Measurements from ENCODE around the gene ZNF641.
A peak's percentile ranks its signal among the peaks of the same experiment; 100 is the strongest.

Gene ZNF641

DNA sequence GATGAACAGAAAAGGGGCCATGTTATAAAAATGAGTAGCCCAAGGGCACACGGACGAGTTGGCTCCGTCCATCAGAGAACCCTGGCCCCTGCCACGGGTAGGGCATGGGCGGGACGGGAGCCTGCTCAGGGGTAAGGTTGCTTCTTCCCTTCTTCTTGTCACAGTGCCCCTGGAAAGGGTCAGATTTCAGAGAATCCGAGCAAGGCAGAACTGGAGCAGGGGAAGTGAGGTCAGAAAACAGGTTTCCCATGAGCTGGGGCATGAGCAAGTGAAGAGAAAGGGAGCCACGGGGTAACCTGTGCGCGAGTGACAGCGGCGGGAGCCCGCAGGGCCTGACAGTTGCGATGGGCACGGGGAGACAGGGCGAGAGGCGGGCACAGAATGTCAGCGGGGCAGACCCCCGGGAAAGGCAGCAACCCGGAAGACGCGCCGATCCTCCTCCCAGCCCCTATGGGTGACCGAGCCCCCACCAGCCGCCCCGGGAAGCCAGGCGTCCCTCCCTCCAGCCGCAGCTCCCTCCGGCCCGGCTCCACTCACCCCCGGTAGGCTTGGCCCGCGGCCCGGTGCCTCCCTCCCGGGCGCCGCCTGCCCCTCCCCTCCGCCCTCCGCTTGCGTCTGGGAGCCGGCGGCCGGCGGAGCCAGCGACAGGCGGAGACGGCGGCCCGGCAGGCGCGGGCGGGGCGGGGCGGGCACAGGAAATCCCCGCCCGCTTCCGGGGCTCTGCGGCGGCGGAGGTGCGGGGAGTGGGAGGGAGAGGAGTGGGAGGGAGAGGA, at the start of gene ZNF641:
Gene ZNF641 (minus strand): TSS at position 671 of the 773 bp plus-strand sequence. CDS start 2,829 bp downstream, outside the sequence.
- peak; percentile 85 for DNase-seq

DNA sequence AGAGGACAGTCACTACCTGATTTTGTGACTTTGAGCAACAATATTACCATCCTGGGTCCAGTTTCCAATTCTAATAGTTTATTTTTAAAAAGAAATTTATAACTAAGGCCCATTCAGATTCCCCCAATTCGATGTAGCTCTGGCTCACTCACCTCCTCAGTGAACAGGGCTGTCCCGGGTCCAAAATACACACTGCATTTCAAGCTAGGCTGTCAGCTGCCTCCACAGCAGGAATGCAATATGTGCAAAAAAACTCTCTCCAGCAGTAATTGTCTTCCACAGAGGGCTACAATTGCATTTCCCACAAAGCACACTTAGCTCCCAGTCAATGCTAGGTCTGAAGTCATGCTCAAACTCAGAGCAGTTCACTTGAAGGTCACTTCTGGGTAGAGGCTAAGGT, 39.3 kb upstream of the ZNF641 start:
- DNase-seq, result no peak

- no peak for DNase-seq
Measured at GRCh38 chr12:48389409-48389808, 38.7 kb upstream of the ZNF641 start.

DNA sequence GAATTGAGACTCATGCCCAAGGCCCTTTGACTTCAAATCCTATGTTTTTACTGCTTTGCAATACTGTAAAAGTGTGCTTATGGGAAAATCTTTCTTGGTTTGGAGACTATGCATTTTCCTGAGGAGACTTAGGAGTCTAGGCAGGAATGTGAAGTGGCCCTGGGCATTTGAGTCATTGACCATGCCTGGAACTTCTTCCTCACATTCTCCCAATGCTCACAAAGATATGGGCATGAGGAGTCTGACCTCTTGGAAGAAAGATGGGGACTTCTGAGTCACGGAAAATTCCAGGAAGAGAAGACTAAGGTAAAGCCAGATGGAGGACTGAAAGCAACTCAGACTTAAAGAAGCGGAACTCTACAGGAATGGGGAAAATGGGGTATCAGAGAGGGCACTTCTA, 38.2 kb upstream of the ZNF641 start:
- DNase-seq, result no peak

GRCh38 chr12:48388460-48388859, 37.7 kb upstream of the ZNF641 start:
- DNase-seq, result no peak

DNA sequence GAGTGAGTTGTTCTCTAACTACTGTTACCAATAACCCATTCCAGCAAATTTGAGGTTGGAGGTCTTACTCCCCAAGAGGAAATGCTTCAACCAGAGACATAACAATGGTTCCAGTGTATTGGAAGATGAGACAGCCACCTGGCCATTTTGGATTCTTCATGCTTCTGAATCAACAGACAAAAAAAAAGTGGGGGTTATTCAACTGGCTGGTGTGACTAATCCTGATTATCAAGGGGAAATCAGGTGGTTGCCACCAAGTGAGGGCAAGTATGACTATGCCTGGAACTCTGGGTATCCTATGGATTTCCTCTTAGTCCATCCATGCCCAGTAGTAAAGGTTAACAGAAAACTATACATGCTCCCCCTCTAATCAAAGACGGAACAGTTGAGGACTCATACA, 29.9 kb upstream of the ZNF641 start:
- DNase-seq, result no peak

- DNase-seq, result no peak
Measured at GRCh38 chr12:48379794-48380193, 29.1 kb upstream of the ZNF641 start.

- no peak for DNase-seq
Measured at GRCh38 chr12:48377646-48378045, 26.9 kb upstream of the ZNF641 start.

- DNase-seq, result no peak
Measured at GRCh38 chr12:48374164-48374563, 23.4 kb upstream of the ZNF641 start.

DNA sequence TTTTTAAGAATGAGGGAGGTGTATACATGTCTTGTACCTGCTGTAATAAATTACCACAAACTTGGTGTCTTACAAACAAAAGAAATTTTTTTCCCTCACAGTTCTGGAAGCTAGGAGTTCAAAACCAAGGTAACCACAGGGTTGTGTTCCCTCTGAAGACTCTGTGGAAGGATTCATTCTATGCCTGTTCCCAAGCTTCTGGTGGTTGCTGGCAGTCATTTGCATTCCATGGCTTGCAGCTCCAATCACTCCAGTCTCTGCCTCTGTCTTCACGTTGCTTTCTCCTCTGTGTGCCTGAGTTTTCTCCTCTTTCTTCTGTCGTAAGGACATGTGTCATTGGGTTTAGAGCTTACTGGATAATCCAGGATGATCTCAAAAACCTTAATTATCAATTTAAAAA, 15.4 kb upstream of the ZNF641 start:
- no peak for DNase-seq

DNA sequence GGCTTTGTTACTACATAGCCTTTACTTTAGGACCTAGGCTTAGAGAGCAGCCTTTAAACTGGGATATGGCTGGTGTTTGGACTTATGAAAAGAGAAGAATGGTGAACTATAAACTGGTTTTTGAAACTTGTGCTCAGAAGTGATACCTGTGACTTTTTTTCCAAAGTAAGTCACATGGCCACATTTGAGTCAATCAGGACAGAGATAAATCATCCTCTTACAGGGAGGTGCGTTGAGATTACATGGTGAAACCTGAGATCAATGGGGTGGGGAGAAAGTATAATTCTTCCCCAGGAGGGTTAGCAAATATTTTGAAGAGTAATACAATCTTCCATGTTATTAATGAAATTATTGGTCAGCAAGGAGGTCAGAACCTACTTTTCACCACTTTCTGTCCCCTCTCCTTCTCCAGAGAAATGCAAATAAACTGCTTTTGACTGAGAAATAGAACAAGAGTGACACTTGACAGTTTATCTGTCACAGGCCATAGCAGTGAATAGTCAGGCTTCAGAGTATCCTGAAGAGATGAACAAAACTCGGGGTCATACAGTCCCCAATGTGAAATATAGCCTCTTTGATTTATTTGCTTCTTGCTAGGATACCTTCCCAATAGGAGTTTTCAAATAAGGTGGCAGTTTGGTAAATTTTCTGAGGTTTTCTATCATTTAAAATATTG, 11.1 kb upstream of the ZNF641 start:
- DNase-seq, result no peak

DNA sequence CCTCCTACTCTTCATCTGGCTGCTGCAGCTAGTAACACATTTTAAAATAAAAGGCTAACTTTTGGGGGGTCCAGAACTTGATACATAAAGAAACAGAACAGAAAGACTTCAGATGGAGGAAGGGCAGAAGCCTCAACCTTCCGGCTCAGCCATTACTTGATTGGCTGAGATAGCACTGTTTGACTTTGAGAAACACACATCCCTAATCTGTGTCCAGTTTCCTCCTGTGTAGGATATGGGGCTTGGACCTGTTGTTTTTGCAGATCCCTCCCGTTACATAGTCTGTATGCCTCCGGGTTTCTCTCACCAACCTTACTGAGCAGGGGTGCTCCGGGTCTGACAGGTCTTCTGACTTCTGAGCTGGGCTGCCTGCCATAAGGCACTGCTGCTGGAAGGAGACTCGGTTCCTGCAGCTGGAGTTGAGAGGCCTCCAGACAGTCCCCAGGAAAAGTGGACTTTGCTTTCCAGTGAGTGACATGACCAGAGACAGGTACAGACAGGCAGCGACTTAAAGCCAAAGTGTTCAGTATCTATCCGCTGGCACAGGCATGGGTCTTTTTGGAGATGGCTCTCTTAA, 8.3 kb upstream of the ZNF641 start:
- no peak for DNase-seq

DNA sequence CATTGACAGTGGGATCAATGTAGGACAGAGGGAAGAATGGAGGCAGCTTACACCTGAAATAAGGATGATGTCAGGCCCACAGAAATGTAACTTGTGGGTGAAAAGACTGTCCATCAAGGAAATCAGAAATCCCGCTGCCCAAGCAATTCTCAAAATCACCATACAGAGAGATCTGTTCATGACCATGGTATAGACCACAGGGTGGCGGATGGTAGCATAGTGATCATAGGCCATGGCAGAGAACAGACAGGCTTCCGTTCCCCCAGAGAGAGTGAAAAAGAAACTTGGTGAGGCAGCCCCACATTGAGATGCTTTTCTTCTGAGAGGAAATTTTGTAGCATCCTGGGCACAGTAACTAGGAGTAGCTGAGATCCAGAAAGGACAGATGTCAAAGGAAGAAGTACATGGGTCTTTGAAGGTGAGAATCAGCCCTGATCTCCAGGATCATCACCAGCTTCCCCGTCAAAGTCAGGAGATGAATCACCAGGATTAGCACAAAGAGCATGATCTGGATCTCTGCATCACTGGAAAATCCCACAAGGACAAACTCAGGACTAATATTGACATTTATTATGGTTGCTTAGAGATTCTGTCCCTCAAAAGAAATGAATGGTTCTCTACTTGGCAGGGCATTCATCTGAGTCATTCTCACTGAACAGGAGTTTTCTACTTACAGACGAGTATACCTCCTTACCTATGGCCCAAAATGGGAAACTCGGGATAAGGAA, 5.5 kb upstream of the ZNF641 start:
- no peak for DNase-seq

GRCh38 chr12:48352157-48352760, 1.5 kb upstream of the ZNF641 start:
- DNase-seq, result no peak

GRCh38 chr12:48351022-48351708, 446 bp upstream of the ZNF641 start:
- no peak for DNase-seq

DNA sequence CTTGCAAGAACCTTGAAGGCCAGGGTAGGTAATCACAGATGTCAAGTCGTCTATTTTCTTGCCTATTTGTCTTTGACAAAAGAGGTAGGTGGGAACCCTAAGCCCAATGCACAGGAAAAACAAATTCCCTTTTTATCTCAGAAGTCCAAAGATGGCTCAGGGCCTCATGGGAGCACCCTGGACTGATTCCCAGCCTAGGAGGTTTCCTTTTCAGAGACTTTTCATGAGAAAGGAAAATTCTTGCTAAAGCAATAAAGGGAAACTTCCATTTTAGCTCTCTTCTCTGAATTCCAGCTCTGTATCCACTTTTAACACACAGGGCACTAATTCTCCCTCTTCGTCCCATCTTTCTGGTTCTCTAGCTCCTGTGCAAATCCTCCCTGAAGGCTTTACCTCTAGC, 1.2 kb downstream of the ZNF641 start:
- no peak for DNase-seq

DNA sequence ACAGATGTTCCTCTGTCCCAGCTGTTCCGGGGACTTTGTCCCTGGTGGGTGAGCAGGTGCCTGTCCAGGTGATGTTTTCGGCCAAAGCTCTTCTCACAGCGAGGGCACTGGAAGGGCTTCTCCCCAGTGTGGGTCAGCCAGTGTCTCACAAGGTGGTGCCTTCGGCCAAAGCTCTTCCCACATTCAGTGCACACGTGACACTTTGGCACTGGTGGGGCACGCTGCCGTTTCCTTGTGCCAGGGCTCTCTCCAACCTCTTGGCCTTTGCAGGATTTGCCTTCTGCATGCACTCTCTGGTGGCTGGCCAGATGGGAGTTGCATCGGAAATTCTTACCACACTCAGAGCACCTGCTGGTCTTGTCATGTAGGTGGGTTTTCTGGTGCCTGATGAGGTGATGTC, 7.7 kb downstream of the ZNF641 start:
- no peak for DNase-seq

DNA sequence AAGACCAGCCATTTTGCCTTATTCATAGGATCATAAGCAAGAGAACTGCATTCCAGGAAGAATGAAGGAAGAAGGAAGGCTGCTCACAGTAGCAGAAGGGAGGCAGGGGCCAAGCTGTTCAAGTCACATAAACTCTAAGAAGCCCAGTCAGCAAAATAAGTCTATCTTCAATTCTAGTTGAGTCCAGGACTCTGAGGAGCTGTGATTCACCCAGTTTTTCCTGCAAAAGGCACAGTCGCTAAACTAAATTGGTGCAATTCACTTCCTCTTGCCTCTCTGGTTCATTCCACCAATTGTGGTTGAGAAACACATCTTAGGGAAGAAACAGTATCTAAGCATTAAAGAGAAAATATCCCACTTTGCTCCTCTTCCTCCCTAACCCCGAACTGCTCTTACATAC, 9.8 kb downstream of the ZNF641 start:
- no peak for DNase-seq

DNA sequence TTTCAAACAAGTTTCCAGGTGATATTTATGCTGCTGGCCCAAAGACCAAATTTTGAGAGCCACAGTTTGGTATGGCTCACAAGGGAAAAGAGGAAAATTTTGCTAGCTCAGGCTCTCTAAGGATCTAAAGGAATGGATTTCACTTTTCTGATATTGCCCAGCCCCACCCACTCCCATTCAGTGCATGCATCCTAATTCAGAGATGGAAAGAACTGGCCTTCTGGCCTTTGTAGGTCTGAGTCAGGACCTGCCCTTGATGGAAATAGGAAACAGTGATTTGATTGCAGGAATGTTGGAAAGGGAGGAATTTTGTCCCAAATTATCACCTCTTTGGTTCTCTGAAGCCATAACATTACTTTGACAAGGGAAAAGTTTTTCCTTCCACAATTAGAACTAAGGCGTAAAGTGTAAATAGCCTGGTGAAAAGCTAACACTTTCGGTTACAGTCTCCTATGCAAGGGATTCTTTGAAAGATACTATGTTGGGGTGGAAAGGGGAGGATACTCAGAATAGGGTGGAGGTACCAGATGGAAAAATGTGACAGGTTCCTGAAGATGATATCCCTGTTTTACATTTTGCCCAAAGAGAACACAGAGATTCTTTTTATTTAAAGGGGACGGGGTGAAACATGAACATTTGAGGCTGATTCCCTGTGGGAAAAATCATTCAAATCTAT, 11.1 kb downstream of the ZNF641 start:
- no peak for DNase-seq

DNA sequence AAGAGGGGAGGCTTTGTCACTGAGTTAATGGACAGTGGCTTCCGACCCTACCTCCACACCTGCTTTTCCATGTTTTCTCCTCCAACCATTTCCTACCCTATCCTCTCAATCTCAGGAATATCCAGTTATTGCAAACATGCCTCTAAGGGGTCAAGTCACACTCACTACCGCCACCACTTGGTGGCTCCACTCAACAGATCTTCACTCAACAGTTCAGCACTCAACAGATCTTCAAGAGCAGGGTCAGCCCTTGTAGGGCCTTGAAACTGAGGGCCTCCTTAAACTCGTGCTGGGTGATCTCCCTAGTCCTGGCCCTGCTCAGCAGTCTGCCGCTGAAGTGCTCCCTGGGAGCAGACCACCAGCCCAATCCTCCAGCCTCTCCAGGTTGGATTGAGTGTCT, 14.2 kb downstream of the ZNF641 start:
- DNase-seq, result no peak

- DNase-seq, result no peak
Measured at GRCh38 chr12:48336061-48336460, 14.7 kb downstream of the ZNF641 start.

GRCh38 chr12:48334808-48335207, 15.9 kb downstream of the ZNF641 start:
- DNase-seq, result no peak
